Measurements from ENCODE around the gene ZNF862. TPM values are rescaled to one million over a fixed set of nuclear protein-coding genes. Genes with fewer than 3 reads are reported as not detected.

ZNF862 gene
- total and polyA plus RNA-seq, 9 donors: 7.9 to 15.4 (median 8.7) TPM

DNA sequence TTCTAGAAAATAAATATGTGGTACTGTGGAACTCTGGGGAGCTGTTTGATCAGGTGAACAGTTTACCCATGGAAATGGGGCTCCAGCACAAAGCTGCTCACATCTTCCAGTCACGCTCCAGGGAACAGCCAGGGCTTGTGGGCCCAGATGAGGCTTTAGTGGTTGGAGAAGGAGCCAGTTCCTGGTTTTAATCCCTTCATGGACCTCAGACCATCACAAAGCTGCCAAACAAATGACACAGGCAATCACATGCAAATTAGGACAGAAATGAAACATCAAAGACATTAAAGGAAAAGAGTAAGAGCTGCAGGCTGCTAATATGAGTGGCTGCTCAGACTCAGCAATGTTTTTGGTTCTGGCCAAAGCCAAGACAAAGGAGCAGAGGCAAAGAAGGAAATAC lies 33.4 kb downstream of the ZNF862 start:
- WGBS (ENCODE audit: insufficient coverage): no CpG with 5 or more reads among the region's 1 CpG
- peaks cover 23% of the 10 kb centered on the region for H3K4me1 ChIP-seq (ENCODE audit: control insufficient read depth, insufficient read depth, low read length)

DNA sequence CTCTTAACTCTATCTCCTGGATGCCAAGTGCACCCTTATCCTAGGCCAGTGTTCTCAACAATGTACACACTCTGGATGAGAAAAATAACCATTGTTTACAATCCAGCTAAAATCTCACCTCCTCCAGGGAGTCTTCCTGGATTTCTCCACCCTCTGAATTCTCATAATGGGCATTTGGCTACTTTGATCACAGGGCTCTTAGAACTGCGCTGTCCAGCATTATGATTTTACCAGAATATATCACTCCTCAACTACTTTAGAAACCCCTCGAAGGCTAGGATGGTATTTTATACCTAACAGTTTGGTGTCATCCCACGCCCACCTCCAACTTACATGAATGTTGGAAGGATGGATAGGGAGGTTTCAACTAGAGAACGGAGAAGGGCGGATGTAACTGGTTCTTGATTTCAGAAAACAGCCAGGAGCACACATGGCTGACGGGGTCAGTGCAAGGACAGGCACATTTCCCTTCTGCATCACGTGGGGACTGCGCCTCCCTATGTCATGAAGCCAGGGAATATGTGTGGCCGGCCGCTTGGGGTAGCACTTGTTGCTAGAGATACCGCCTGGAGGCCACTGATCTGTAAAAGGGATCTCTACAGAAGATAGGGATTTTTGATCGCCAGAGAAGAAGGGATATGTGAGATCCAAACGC lies 34.4 kb downstream of the ZNF862 start:
- WGBS (ENCODE audit: insufficient coverage): 0% methylated on average over 8 of the region's 13 CpGs

More for the DNA sequence above, 33.4 kb downstream of the ZNF862 start:
- H3K4me3 ChIP-seq (ENCODE audit: low read length): no peak overlapping the region
- peaks cover 27% of the 10 kb centered on the region for H3K36me3 ChIP-seq (ENCODE audit: control insufficient read depth, insufficient read depth, low read length)
- no peak overlapping the region for H3K27ac ChIP-seq (ENCODE audit: low read length)
- no peak for DNase-seq
- no peaks in the 10 kb centered on the region for H3K27me3 ChIP-seq (ENCODE audit: control insufficient read depth, insufficient read depth, low read length)
- H3K9me3 ChIP-seq (replicated peaks; ENCODE audit: control insufficient read depth, low read depth, low read length): no peaks in the 10 kb centered on the region

GRCh38 chr7:149873074-149873969 lies 35.1 kb downstream of the ZNF862 start, which contains the start of gene ATP6V0E2:
Gene ATP6V0E2 (plus strand): TSS chr7:149873969. CDS start chr7:149874066, 97 bp downstream.
- WGBS (ENCODE audit: insufficient coverage): 0% methylated on average over 87 of the region's 93 CpGs
- Histone ChIP-seq H3K36me3 (ENCODE audit: control insufficient read depth, insufficient read depth, low read length) (peaks cover 18% of the 10 kb centered on the region), H3K27me3 (ENCODE audit: control insufficient read depth, insufficient read depth, low read length) (no peaks in the 10 kb centered on the region), H3K9me3 (replicated peaks; ENCODE audit: control insufficient read depth, low read depth, low read length) (no peaks in the 10 kb centered on the region), H3K4me3 (ENCODE audit: low read length) (peak within 1 kb of the TSS; percentile 51), H3K27ac (ENCODE audit: low read length) (peak within 1 kb of the TSS; percentile 93), H3K4me1 (ENCODE audit: control insufficient read depth, insufficient read depth, low read length) (peaks cover 23% of the 10 kb centered on the region)
- DNase-seq: peak; percentile 97

More for the DNA sequence above, 34.4 kb downstream of the ZNF862 start:
- Histone ChIP-seq H3K4me3 (ENCODE audit: low read length) (peak overlapping the region; percentile 51), H3K4me1 (ENCODE audit: control insufficient read depth, insufficient read depth, low read length) (peaks cover 23% of the 10 kb centered on the region), H3K9me3 (replicated peaks; ENCODE audit: control insufficient read depth, low read depth, low read length) (no peaks in the 10 kb centered on the region), H3K36me3 (ENCODE audit: control insufficient read depth, insufficient read depth, low read length) (peaks cover 18% of the 10 kb centered on the region), H3K27me3 (ENCODE audit: control insufficient read depth, insufficient read depth, low read length) (no peaks in the 10 kb centered on the region), H3K27ac (ENCODE audit: low read length) (peak overlapping the region; percentile 93)
- peak; percentile 95 for DNase-seq

DNA sequence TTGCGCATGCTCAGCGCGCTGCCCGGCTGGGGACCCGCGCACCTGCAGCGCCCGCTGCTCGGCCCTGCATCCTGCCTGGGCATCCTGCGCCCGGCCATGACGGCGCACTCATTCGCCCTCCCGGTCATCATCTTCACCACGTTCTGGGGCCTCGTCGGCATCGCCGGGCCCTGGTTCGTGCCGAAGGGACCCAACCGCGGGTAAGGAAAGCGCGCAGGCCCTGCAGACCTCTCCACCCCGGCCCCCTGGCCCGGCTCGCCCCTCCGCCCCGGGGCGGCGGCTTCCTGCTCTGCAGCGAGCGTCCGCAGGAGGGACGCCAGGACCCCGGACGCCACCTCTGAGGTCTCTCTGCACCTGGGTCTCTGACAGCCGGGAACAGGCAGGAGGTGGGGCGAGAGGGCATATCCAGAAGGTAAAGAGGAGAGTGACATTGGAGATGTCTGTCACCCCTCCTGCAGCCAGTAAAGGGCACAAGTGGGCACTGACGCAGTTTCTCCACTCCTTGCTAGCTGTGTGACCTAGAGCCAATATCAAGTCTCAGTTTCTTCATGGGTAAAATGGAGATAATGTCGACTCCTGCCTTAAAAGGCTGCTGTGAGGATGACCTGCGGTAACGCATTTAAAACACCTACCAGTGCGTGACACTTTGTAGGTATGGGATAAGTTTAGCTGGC lies 35.9 kb downstream of the ZNF862 start:
- Histone ChIP-seq H3K4me1 (ENCODE audit: control insufficient read depth, insufficient read depth, low read length) (peaks cover 22% of the 10 kb centered on the region), H3K27me3 (ENCODE audit: control insufficient read depth, insufficient read depth, low read length) (no peaks in the 10 kb centered on the region), H3K9me3 (replicated peaks; ENCODE audit: control insufficient read depth, low read depth, low read length) (no peaks in the 10 kb centered on the region), H3K4me3 (ENCODE audit: low read length) (peak overlapping the region; percentile 51), H3K36me3 (ENCODE audit: control insufficient read depth, insufficient read depth, low read length) (peaks cover 18% of the 10 kb centered on the region), H3K27ac (ENCODE audit: low read length) (no peak overlapping the region)
- WGBS (ENCODE audit: insufficient coverage): 1% methylated on average over 40 of the region's 46 CpGs
- no peak for DNase-seq

DNA sequence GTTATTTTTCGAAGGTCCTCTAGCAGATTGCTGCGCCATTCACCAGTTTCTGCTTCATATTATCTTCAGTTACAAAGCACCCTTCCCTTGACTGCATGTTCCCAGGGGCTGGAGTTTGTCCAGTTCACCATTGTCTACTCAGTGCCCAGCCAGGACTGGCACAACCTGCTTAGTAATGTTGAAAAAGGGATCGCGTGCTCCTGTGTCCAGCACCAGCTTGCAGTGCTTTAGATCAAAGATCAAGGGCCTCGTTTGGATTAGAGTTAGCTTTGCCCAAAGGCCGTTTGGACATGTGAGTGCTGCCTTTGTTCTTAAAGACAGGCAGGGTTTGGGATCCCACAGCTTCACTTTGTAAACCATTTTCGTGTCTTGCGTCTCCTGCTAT lies 36.5 kb downstream of the ZNF862 start:
- no peak overlapping the region for H3K27ac ChIP-seq (ENCODE audit: low read length)

DNA sequence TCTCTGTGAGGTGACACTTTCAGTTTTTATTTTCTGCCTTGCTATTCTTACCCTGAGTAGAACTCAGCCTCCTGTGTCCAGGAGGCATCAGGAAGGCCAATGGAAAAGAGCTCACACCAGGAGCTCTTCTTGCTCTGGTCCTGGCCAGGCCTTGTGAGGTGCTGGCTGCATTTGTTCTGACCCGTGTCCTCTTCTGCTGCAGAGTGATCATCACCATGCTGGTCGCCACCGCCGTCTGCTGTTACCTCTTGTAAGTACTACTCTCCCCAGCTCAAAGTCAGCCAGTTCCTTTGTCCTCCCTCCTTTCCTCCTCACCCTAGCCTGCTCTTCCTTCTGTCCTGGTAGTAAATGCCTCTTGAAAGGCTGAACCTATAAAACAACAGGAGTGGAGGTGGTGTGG lies 37.2 kb downstream of the ZNF862 start:
- 94% methylated on average over 4 of the region's 4 CpGs for WGBS (ENCODE audit: insufficient coverage)
- Histone ChIP-seq H3K27me3 (ENCODE audit: control insufficient read depth, insufficient read depth, low read length) (no peaks in the 10 kb centered on the region), H3K27ac (ENCODE audit: low read length) (no peak overlapping the region), H3K4me1 (ENCODE audit: control insufficient read depth, insufficient read depth, low read length) (peaks cover 34% of the 10 kb centered on the region), H3K4me3 (ENCODE audit: low read length) (no peak overlapping the region), H3K9me3 (replicated peaks; ENCODE audit: control insufficient read depth, low read depth, low read length) (no peaks in the 10 kb centered on the region), H3K36me3 (ENCODE audit: control insufficient read depth, insufficient read depth, low read length) (peaks cover 7% of the 10 kb centered on the region)
- DNase-seq: no peak

More for the DNA sequence above, 36.5 kb downstream of the ZNF862 start:
- peaks cover 27% of the 10 kb centered on the region for H3K4me1 ChIP-seq (ENCODE audit: control insufficient read depth, insufficient read depth, low read length)
- no peak for DNase-seq
- no peak overlapping the region for H3K4me3 ChIP-seq (ENCODE audit: low read length)
- WGBS (ENCODE audit: insufficient coverage): 60% methylated on average over 6 of the region's 8 CpGs
- no peaks in the 10 kb centered on the region for H3K27me3 ChIP-seq (ENCODE audit: control insufficient read depth, insufficient read depth, low read length)
- H3K36me3 ChIP-seq (ENCODE audit: control insufficient read depth, insufficient read depth, low read length): peaks cover 15% of the 10 kb centered on the region
- no peaks in the 10 kb centered on the region for H3K9me3 ChIP-seq (replicated peaks; ENCODE audit: control insufficient read depth, low read depth, low read length)

DNA sequence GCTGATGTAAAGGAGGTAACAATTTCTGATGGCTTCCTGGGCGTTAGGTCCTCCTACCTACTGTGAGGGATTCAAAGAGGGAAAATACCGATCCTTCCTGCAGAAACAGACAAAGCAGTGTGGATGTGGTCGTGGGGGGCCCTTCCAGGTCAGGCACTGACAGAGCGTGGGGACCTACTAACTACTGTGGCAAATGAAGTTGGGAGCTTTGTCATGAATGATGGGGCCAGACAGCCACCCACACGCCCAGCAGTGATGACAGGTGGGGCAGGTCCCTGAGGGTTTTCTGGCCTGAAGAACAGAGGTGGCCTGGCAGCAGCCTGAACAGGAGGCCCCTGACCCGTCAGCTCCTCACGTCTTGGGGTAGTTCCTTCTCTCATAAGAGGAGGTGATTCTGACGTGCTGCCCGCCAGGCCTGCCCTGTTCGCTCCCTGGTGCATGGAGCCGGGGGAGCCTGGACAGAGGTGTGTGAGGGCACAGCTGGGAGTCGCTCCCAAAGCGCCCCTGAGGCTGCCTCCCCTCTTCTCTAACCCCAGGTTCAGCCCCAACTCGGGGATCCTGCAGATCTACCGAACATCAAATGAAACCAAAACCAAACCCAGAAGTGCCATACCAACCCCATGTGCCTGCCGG lies 39.8 kb downstream of the ZNF862 start:
- no peaks in the 10 kb centered on the region for H3K27me3 ChIP-seq (ENCODE audit: control insufficient read depth, insufficient read depth, low read length)
- WGBS (ENCODE audit: insufficient coverage): 69% methylated on average over 6 of the region's 16 CpGs
- peaks cover 51% of the 10 kb centered on the region for H3K4me1 ChIP-seq (ENCODE audit: control insufficient read depth, insufficient read depth, low read length)
- H3K9me3 ChIP-seq (replicated peaks; ENCODE audit: control insufficient read depth, low read depth, low read length): no peaks in the 10 kb centered on the region
- no peak overlapping the region for H3K27ac ChIP-seq (ENCODE audit: low read length)
- no peak overlapping the region for H3K4me3 ChIP-seq (ENCODE audit: low read length)
- no peaks in the 10 kb centered on the region for H3K36me3 ChIP-seq (ENCODE audit: control insufficient read depth, insufficient read depth, low read length)
- no peak for DNase-seq

DNA sequence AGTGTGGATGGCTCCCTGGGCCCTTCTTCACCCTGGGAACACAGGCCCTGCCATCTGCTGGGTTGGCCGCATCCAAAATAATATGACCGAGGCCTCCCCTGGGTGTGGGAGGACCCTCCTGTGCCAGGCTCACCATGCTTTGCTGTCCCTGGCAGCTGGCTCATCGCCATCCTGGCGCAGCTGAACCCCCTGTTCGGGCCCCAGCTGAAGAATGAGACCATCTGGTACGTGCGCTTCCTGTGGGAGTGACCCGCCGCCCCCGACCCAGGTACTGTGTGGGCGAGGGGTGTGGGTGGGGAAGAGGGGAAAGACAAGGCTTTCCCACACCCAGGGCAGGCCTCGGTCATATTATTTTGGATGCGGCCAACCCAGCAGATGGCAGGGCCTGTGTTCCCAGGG lies 40.3 kb downstream of the ZNF862 start:
- no peaks in the 10 kb centered on the region for H3K36me3 ChIP-seq (ENCODE audit: control insufficient read depth, insufficient read depth, low read length)
- no peaks in the 10 kb centered on the region for H3K9me3 ChIP-seq (replicated peaks; ENCODE audit: control insufficient read depth, low read depth, low read length)
- no peak overlapping the region for H3K4me3 ChIP-seq (ENCODE audit: low read length)
- H3K4me1 ChIP-seq (ENCODE audit: control insufficient read depth, insufficient read depth, low read length): peaks cover 54% of the 10 kb centered on the region
- no peaks in the 10 kb centered on the region for H3K27me3 ChIP-seq (ENCODE audit: control insufficient read depth, insufficient read depth, low read length)
- H3K27ac ChIP-seq (ENCODE audit: low read length): no peak overlapping the region
- DNase-seq: no peak
- WGBS (ENCODE audit: insufficient coverage): 71% methylated on average over 11 of the region's 13 CpGs

DNA sequence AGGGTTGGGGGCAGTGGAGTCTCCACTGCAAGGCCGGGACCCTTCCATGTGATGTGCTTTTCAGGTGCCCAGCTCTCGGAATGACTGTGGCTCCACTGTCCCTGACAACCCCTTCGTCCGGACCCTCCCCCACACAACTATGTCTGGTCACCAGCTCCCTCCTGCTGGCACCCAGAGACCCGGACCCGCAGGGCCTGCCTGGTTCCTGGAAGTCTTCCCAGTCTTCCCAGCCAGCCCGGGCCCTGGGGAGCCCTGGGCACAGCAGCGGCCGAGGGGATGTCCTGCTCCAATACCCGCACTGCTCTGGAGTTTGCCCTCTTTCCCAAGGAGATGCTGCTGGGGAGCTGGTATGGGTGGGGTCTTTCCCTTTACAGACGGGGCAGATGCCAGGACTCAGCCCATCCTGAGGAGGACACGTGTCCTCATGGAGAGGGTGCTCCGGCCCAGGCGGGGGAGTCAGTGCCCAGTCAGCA lies 41.1 kb downstream of the ZNF862 start:
- H3K4me3 ChIP-seq (ENCODE audit: low read length): no peak overlapping the region
- no peak for DNase-seq
- no peaks in the 10 kb centered on the region for H3K36me3 ChIP-seq (ENCODE audit: control insufficient read depth, insufficient read depth, low read length)
- peaks cover 56% of the 10 kb centered on the region for H3K4me1 ChIP-seq (ENCODE audit: control insufficient read depth, insufficient read depth, low read length)
- H3K27ac ChIP-seq (ENCODE audit: low read length): no peak overlapping the region
- WGBS (ENCODE audit: insufficient coverage): 85% methylated on average over 9 of the region's 14 CpGs
- H3K27me3 ChIP-seq (ENCODE audit: control insufficient read depth, insufficient read depth, low read length): no peaks in the 10 kb centered on the region
- no peaks in the 10 kb centered on the region for H3K9me3 ChIP-seq (replicated peaks; ENCODE audit: control insufficient read depth, low read depth, low read length)
